Gastrocnemius medialis (tissue), 4 donors: ENCODE data around the gene PTPN13.

Experiments used
- CTCF ChIP-seq, 5 experiments: fragments of 450-650 bp in 3 of 5; fragments of 200-600 bp in 2 of 5; sonication (generic) in 2 of 5; IDR thresholded peaks in 4 of 5; conservative IDR thresholded peaks in 1 of 5; 1 replicate in 4 of 5; 2 replicates in 1 of 5; pipeline ENCODE4 v1.5.1; 2016 to 2019; ENCODE audit warnings: antibody characterized with exemption in 5 of 5, mild to moderate bottlenecking in 3 of 5, moderate library complexity in 3 of 5
- POLR2A ChIP-seq, 2 donors: fragments of 450-650 bp; IDR thresholded peaks; one replicate each; pipeline ENCODE4 v1.6.1; 2017; ENCODE audit warnings: antibody characterized with exemption in 2 of 2, mild to moderate bottlenecking in 2 of 2, moderate library complexity in 2 of 2

- TF ChIP-seq POLR2A (IDR thresholded peaks at IDR 0.05) (no peak), CTCF (IDR thresholded peaks at IDR 0.05 in 4 of 5, conservative IDR thresholded peaks at IDR 0.05 in 1 of 5) (no peak)
Observed at GRCh38 chr4:86679441-86679840, 85.3 kb downstream of the PTPN13 start.
